ENCODE data around the gene TOR1A. TPM values are rescaled to one million over a fixed set of nuclear protein-coding genes. Genes with fewer than 3 reads are reported as not detected.

TOR1A gene
- total and polyA plus RNA-seq, 7 experiments from 2014 or later, result 13.8 to 68.2 (median 35.0) TPM

DNA sequence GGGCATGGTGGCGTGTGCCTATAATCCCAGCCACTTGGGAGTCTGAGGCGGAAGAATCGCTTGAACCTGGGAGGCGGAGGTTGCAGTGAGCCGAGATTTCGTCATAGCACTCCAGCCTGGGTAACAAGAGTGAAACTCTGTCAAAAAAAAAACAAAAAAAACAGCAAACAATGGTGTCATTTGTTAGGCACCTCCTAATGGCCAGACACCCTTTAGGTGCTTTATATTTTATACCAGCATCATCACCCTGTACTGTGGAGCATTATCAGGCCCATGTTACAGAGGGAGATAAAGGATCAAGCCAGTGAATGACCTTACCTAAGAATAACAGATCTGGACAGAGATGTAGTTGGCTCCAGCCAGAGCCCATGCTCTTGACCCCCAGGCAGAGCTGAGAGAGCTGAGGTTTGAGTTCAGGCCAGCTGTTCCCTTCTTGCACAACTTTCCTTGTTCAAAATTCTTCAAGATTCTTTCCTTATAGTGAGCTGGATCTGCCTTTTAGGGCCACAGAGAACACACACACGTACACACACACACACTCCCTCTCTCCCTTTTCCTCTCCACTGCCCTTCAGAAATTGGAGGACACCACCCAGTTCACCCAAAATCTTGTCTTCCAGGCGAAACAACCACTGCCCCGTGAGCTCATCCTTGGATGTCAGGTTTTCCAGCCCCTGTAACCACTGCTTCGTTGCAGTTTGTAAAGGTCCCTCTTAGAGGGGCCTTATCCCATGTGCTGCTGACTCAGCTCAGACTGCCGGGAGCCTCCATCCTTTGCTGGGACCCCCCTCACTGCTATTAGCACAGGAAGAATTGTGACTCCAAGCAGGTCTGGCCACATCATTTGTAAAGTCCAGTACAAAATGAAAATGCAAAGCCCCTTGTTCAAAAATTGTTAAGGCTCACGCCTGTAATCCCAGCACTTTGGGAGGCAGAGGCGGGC, 60.7 kb downstream of the TOR1A start:
- Mint-ChIP-seq H3K27me3 (peaks cover 0 to 3% (median under 1%) of the 10 kb centered on the region in 5 donors), H3K9me3 (peaks cover 0 to 2% (median 0%) of the 10 kb centered on the region in 11 donors), H3K4me1 (peaks cover 0 to 4% (median 2%) of the 10 kb centered on the region in 7 donors), H3K36me3 (no peaks in the 10 kb centered on the region), H3K27ac (no peak overlapping the region), H3K4me3 (no peak overlapping the region)
- no peak overlapping the region for H3K4me3 ChIP-seq (ENCODE audit: low read length)
- H3K27ac ChIP-seq (ENCODE audit: low read depth, low read length), result no peak overlapping the region
- POLR2A ChIA-PET, result no interaction called here
- H3K27me3 ChIP-seq (ENCODE audit: control insufficient read depth in 2 of 2, insufficient read depth in 2 of 2, low read length in 2 of 2), result no peaks in the 10 kb centered on the region
- H3K9me3 ChIP-seq (ENCODE audit: control insufficient read depth in 2 of 3, low read length in 3 of 3), result no peaks in the 10 kb centered on the region
- no peaks in the 10 kb centered on the region for H3K4me1 ChIP-seq (ENCODE audit: control insufficient read depth in 2 of 2, insufficient read depth in 2 of 2, low read length in 2 of 2)
- DNase-seq (no peak), ATAC-seq (peak; percentile 29)
- intact Hi-C loops (cut with micrococcal nuclease), result no loop called here
- no peaks in the 10 kb centered on the region for H3K36me3 ChIP-seq (ENCODE audit: control insufficient read depth in 2 of 3, insufficient read depth in 3 of 3, low read length in 3 of 3)
- CTCF ChIA-PET, result interaction anchor here (0.6 to 1.2 kb wide), 2 partner anchors 20 to 21 kb away, joined by 3 to 5 read pairs; no protein-coding TSS in a partner anchor

Small RNAs within 50 kb of the gene (microRNA-seq; reads per million reads assigned to microRNA genes)
- gene MIR6855 (ENCODE audit: borderline microRNAs expressed), result not detected

Other genes with a start within 250 kb of the TOR1A start
- not detected for gene C9orf50, start 203.0 kb downstream of the TOR1A start, total RNA-seq
- gene C9orf50, start 203.0 kb downstream of the TOR1A start, polyA plus RNA-seq, result not detected
- gene NTMT1, start 198.0 kb downstream of the TOR1A start, total RNA-seq, result 10 to 100 TPM; 31.0 to 50.1 (median 34.2) TPM
- 10 to 100 TPM; 49.0 to 58.9 TPM for gene NTMT1, start 198.0 kb downstream of the TOR1A start, polyA plus RNA-seq
- 10 to 100 TPM; 25.0 to 33.2 (median 28.1) TPM for gene ASB6, start 182.0 kb downstream of the TOR1A start, total RNA-seq
- gene ASB6, start 182.0 kb downstream of the TOR1A start, polyA plus RNA-seq, result 10 to 100 TPM; 18.5 to 40.9 TPM
- gene PRRX2, start 158.5 kb downstream of the TOR1A start, total RNA-seq, result 1 to 10 TPM in 1 of 5 experiments, not detected in 4; 1.1 TPM
- not detected for gene PRRX2, start 158.5 kb downstream of the TOR1A start, polyA plus RNA-seq
- gene PTGES, start 71.1 kb downstream of the TOR1A start, total RNA-seq, result 1 to 10 TPM in 1 of 5 experiments, under 1 TPM in 2, not detected in 2; 0.19 to 1.1 (median 0.50) TPM
- gene PTGES, start 71.1 kb downstream of the TOR1A start, polyA plus RNA-seq, result not detected
- 10 to 100 TPM; 16.2 to 30.9 (median 23.9) TPM for gene TOR1B, start 21.0 kb downstream of the TOR1A start, total RNA-seq
- 10 to 100 TPM; 10.9 to 21.7 TPM for gene TOR1B, start 21.0 kb downstream of the TOR1A start, polyA plus RNA-seq
- 100 to 1,000 TPM in 2 of 5 experiments, 10 to 100 TPM in 3; 66.2 to 118 (median 95.8) TPM for gene C9orf78, start 11.1 kb upstream of the TOR1A start, total RNA-seq
- gene C9orf78, start 11.1 kb upstream of the TOR1A start, polyA plus RNA-seq, result 100 to 1,000 TPM; 175 to 234 TPM
- gene USP20, start 11.3 kb upstream of the TOR1A start, total RNA-seq, result 100 to 1,000 TPM in 3 of 5 experiments, 10 to 100 TPM in 2; 94.9 to 156 (median 118) TPM
- gene USP20, start 11.3 kb upstream of the TOR1A start, polyA plus RNA-seq, result 10 to 100 TPM; 41.0 to 87.2 TPM
- 100 to 1,000 TPM; 160 to 207 (median 174) TPM for gene FNBP1, start 219.1 kb upstream of the TOR1A start, total RNA-seq
- gene FNBP1, start 219.1 kb upstream of the TOR1A start, polyA plus RNA-seq, result 100 to 1,000 TPM; 138 to 160 TPM
- 10 to 100 TPM; 21.6 to 24.0 (median 22.8) TPM for gene GPR107, start 229.8 kb upstream of the TOR1A start, total RNA-seq
- gene GPR107, start 229.8 kb upstream of the TOR1A start, polyA plus RNA-seq, result 1 to 10 TPM; 2.8 to 3.0 TPM